IPS-20b (cell line): ENCODE data around the gene FAM149B1.

Experiments used
- H3K27ac ChIP-seq: one replicate; pipeline ENCODE4 v1.5.1; 2013; ENCODE audit warnings: low read length
- H3K27me3 ChIP-seq: 2 replicates; pipeline ENCODE4 v1.6.1; 2013; ENCODE audit warnings: mild to moderate bottlenecking, low read length, inconsistent platforms; ENCODE audit not compliant: insufficient read depth
- H3K36me3 ChIP-seq: 2 replicates; pipeline ENCODE4 v1.6.1; 2013; ENCODE audit warnings: low read depth, mild to moderate bottlenecking, inconsistent platforms, low read length, moderate library complexity; ENCODE audit not compliant: insufficient read depth
- H3K4me1 ChIP-seq: 2 replicates; pipeline ENCODE4 v1.6.1; 2013; ENCODE audit warnings: mild to moderate bottlenecking, control low read depth, inconsistent platforms, low read length, moderate library complexity; ENCODE audit not compliant: insufficient read depth
- H3K4me3 ChIP-seq: 2 replicates; pipeline ENCODE4 v1.5.1; 2013; ENCODE audit warnings: mild to moderate bottlenecking, low read length, inconsistent platforms
- H3K9ac ChIP-seq: 2 replicates; pipeline ENCODE4 v1.6.1; 2013; ENCODE audit warnings: low read depth, mild to moderate bottlenecking, inconsistent platforms, low read length, moderate library complexity
- H3K9me3 ChIP-seq: 2 replicates; pipeline ENCODE4 v1.6.1; 2013; ENCODE audit warnings: mild to moderate bottlenecking, low read depth, low read length, inconsistent platforms; ENCODE audit not compliant: insufficient read depth

Gene FAM149B1

DNA sequence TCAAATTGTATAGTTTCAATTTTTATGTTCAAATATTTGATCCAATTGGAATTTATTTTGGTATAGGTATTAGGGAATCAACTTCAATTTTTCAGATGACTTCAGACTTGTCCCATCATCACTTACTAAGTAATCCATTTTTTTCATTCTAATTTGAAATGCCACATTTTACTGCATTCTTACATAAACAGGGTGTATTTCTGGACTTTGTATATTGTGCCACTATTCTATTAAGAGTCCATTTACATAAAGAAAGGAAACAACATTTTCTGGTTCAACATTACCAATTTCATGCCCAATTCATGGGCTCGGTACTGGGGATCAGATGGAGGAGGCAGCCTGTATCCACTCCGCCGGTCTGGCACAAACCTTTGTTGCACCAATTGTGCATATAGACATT lies 15.9 kb upstream of the FAM149B1 start:
- Histone ChIP-seq H3K9ac (no peak overlapping the region), H3K27ac (no peak overlapping the region), H3K4me3 (no peak overlapping the region), H3K9me3 (no peaks in the 10 kb centered on the region), H3K36me3 (peaks cover 76% of the 10 kb centered on the region), H3K4me1 (no peaks in the 10 kb centered on the region), H3K27me3 (no peaks in the 10 kb centered on the region)

GRCh38 chr10:73156054-73156453 lies 11.9 kb upstream of the FAM149B1 start:
- no peaks in the 10 kb centered on the region for H3K4me1 ChIP-seq
- no peak overlapping the region for H3K27ac ChIP-seq
- H3K9me3 ChIP-seq: no peaks in the 10 kb centered on the region
- H3K9ac ChIP-seq: no peak overlapping the region
- H3K36me3 ChIP-seq: peaks cover 60% of the 10 kb centered on the region
- H3K4me3 ChIP-seq: no peak overlapping the region
- H3K27me3 ChIP-seq: no peaks in the 10 kb centered on the region

DNA sequence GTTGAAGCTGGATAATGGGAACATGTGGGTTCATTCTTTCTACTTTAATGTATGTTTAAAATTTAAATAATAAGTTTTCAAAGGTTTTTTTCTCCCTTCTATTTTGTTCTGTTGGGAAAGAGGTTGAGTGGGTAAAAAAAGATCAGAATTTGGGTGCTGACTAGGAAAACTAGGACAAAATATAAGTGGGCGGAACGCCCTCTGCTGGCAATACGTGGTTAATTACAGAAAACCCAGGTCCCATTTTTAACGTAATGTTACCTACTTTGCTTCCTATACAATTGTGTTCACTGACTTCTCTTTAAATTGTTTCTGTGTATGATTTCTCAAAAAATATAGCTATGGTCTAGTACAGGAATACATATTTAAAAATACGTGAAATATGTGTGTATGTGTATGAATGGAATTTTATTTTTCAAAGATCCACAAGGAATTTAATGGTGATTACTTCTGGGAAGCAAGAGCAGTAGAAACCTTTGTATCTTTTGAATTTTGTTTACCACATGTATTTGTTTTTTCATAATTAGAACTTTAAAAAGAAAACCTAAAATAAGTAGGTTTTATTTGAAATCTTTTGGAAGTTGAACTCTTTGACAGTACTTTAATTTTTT lies 8.8 kb upstream of the FAM149B1 start:
- H3K4me1 ChIP-seq: no peaks in the 10 kb centered on the region
- H3K27ac ChIP-seq: no peak overlapping the region
- no peak overlapping the region for H3K9ac ChIP-seq
- no peak overlapping the region for H3K4me3 ChIP-seq
- H3K36me3 ChIP-seq: peaks cover 57% of the 10 kb centered on the region
- H3K27me3 ChIP-seq: no peaks in the 10 kb centered on the region
- H3K9me3 ChIP-seq: no peaks in the 10 kb centered on the region

- H3K36me3 ChIP-seq: peaks cover 48% of the 10 kb centered on the region
- no peaks in the 10 kb centered on the region for H3K4me1 ChIP-seq
- no peaks in the 10 kb centered on the region for H3K9me3 ChIP-seq
- no peak overlapping the region for H3K4me3 ChIP-seq
- no peaks in the 10 kb centered on the region for H3K27me3 ChIP-seq
- no peak overlapping the region for H3K9ac ChIP-seq
- no peak overlapping the region for H3K27ac ChIP-seq
These were observed 6.8 kb upstream of the FAM149B1 start for GRCh38 chr10:73161079-73161478.

GRCh38 chr10:73161662-73162061 lies 6.3 kb upstream of the FAM149B1 start:
- no peak overlapping the region for H3K9ac ChIP-seq

DNA sequence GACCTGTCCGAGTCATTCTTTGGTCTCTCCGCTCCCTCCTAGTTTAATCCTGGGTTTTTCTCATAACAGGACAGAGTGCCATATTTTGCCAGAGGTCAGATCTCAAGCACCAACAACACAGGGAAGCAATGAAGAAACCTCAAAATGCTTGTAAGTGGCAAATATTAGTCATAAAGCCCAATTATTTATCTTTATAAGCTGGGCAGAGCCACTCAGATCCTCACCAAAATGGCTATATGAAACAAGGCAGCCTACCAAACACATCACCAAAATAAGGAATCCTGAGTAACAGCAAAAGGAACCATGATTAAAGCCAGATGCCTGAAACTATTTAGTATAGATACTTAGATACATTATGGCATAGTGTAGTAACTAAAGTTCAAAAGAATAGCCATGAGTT lies 4.8 kb upstream of the FAM149B1 start:
- H3K9me3 ChIP-seq: no peaks in the 10 kb centered on the region
- H3K4me3 ChIP-seq: no peak overlapping the region
- no peak overlapping the region for H3K9ac ChIP-seq
- no peaks in the 10 kb centered on the region for H3K4me1 ChIP-seq
- H3K27ac ChIP-seq: no peak overlapping the region
- no peaks in the 10 kb centered on the region for H3K27me3 ChIP-seq
- H3K36me3 ChIP-seq: peaks cover 36% of the 10 kb centered on the region

More at GRCh38 chr10:73161662-73162061, 6.3 kb upstream of the FAM149B1 start:
- no peaks in the 10 kb centered on the region for H3K27me3 ChIP-seq
- peaks cover 42% of the 10 kb centered on the region for H3K36me3 ChIP-seq
- H3K9me3 ChIP-seq: no peaks in the 10 kb centered on the region
- no peak overlapping the region for H3K27ac ChIP-seq
- H3K4me1 ChIP-seq: no peaks in the 10 kb centered on the region
- H3K4me3 ChIP-seq: no peak overlapping the region

GRCh38 chr10:73166972-73167371 lies 947 bp upstream of the FAM149B1 start:
- no peaks in the 10 kb centered on the region for H3K27me3 ChIP-seq
- H3K4me1 ChIP-seq: no peaks in the 10 kb centered on the region
- peak overlapping the region; percentile 92; the same call in 1 of the 2 replicates for H3K9ac ChIP-seq
- H3K9me3 ChIP-seq: no peaks in the 10 kb centered on the region
- no peak overlapping the region for H3K27ac ChIP-seq
- peak overlapping the region; percentile 93 for H3K4me3 ChIP-seq
- H3K36me3 ChIP-seq: peaks cover 22% of the 10 kb centered on the region

- Histone ChIP-seq H3K9me3 (no peaks in the 10 kb centered on the region), H3K27me3 (no peaks in the 10 kb centered on the region)
These were observed 499 bp upstream of the FAM149B1 start for GRCh38 chr10:73167458-73167782.

GRCh38 chr10:73168465-73168803 lies 515 bp downstream of the FAM149B1 start:
- H3K36me3 ChIP-seq: peaks cover 8% of the 10 kb centered on the region; the same call in 1 of the 2 replicates
- no peaks in the 10 kb centered on the region for H3K9me3 ChIP-seq
- H3K4me1 ChIP-seq: no peaks in the 10 kb centered on the region
- no peaks in the 10 kb centered on the region for H3K27me3 ChIP-seq
- peak overlapping the region; percentile 93 for H3K4me3 ChIP-seq
- peak overlapping the region; percentile 92 for H3K9ac ChIP-seq
- peak overlapping the region; percentile 91 for H3K27ac ChIP-seq

More at GRCh38 chr10:73167458-73167782, 499 bp upstream of the FAM149B1 start:
- Histone ChIP-seq H3K4me1 (no peaks in the 10 kb centered on the region), H3K27ac (no peak overlapping the region), H3K4me3 (peak overlapping the region; percentile 93), H3K36me3 (peaks cover 18% of the 10 kb centered on the region), H3K9ac (peak overlapping the region; percentile 92)

GRCh38 chr10:73169320-73169719 lies 1.4 kb downstream of the FAM149B1 start:
- Histone ChIP-seq H3K9ac (no peak overlapping the region), H3K27me3 (no peaks in the 10 kb centered on the region), H3K36me3 (0 out of 2 replicates have a peak, but pooled peaks cover 3% of the 10 kb centered on the region), H3K9me3 (no peaks in the 10 kb centered on the region), H3K27ac (no peak overlapping the region), H3K4me1 (no peaks in the 10 kb centered on the region), H3K4me3 (no peak overlapping the region)

GRCh38 chr10:73172867-73173266 lies 4.9 kb downstream of the FAM149B1 start:
- H3K9me3 ChIP-seq: no peaks in the 10 kb centered on the region
- H3K27ac ChIP-seq: no peak overlapping the region
- H3K4me3 ChIP-seq: no peak overlapping the region
- H3K9ac ChIP-seq: no peak overlapping the region
- peaks cover 10% of the 10 kb centered on the region; the same call in 1 of the 2 replicates for H3K36me3 ChIP-seq
- H3K4me1 ChIP-seq: no peaks in the 10 kb centered on the region
- H3K27me3 ChIP-seq: no peaks in the 10 kb centered on the region

GRCh38 chr10:73174148-73174925 lies 6.4 kb downstream of the FAM149B1 start:
- Histone ChIP-seq H3K9ac (no peak overlapping the region), H3K27me3 (no peaks in the 10 kb centered on the region), H3K36me3 (peaks cover 10% of the 10 kb centered on the region; the same call in 1 of the 2 replicates), H3K27ac (no peak overlapping the region), H3K4me3 (no peak overlapping the region), H3K4me1 (no peaks in the 10 kb centered on the region), H3K9me3 (no peaks in the 10 kb centered on the region)
